ENCODE measurements around the gene CST1. TPM values are rescaled to one million over a fixed set of nuclear protein-coding genes. Genes with fewer than 3 reads are reported as not detected.
A peak's percentile ranks its signal among the peaks of the same experiment; 100 is the strongest.
"Not testable (repeated sequence)": the region's sequence is repeated elsewhere in the genome, so short reads cannot be mapped to it uniquely, and the experiment has no call there.

The CST1 gene
- total RNA-seq, 1 donor from 2014 or later = not detected

- H3K9me3 Mint-ChIP-seq (ENCODE audit: unreplicated experiment); H3K4me3 Mint-ChIP-seq (ENCODE audit: unreplicated experiment); H3K4me1 Mint-ChIP-seq (ENCODE audit: unreplicated experiment); DNase-seq (ENCODE audit: extremely low spot score, unreplicated experiment); H3K27ac Mint-ChIP-seq (ENCODE audit: unreplicated experiment); H3K36me3 Mint-ChIP-seq (ENCODE audit: unreplicated experiment): not testable (repeated sequence)
- peaks cover 32% of the 10 kb centered on the region for H3K27me3 Mint-ChIP-seq (ENCODE audit: unreplicated experiment)
Observed at GRCh38 chr20:23734440-23734839, 16.3 kb downstream of the CST1 start.

- H3K9me3 Mint-ChIP-seq (ENCODE audit: unreplicated experiment) = no peaks in the 10 kb centered on the region
- no peak overlapping the region for H3K27ac Mint-ChIP-seq (ENCODE audit: unreplicated experiment)
- no peak for DNase-seq (ENCODE audit: extremely low spot score, unreplicated experiment)
- TF ChIP-seq CTCF (IDR thresholded peaks at IDR 0.05) = no peak
- no peak overlapping the region for H3K4me3 Mint-ChIP-seq (ENCODE audit: unreplicated experiment)
- no peaks in the 10 kb centered on the region for H3K36me3 Mint-ChIP-seq (ENCODE audit: unreplicated experiment)
- H3K4me1 Mint-ChIP-seq (ENCODE audit: unreplicated experiment) = no peaks in the 10 kb centered on the region
- peaks cover 23% of the 10 kb centered on the region for H3K27me3 Mint-ChIP-seq (ENCODE audit: unreplicated experiment)
Observed at GRCh38 chr20:23727016-23727415, 23.7 kb downstream of the CST1 start.

GRCh38 chr20:23725102-23725501, 25.6 kb downstream of the CST1 start:
- no peak for TF ChIP-seq CTCF (IDR thresholded peaks at IDR 0.05)
- Mint-ChIP-seq H3K36me3 (ENCODE audit: unreplicated experiment) (no peaks in the 10 kb centered on the region), H3K9me3 (ENCODE audit: unreplicated experiment) (no peaks in the 10 kb centered on the region), H3K27me3 (ENCODE audit: unreplicated experiment) (peaks cover 22% of the 10 kb centered on the region), H3K27ac (ENCODE audit: unreplicated experiment) (no peak overlapping the region), H3K4me1 (ENCODE audit: unreplicated experiment) (no peaks in the 10 kb centered on the region), H3K4me3 (ENCODE audit: unreplicated experiment) (no peak overlapping the region)
- DNase-seq (ENCODE audit: extremely low spot score, unreplicated experiment) = no peak

DNA sequence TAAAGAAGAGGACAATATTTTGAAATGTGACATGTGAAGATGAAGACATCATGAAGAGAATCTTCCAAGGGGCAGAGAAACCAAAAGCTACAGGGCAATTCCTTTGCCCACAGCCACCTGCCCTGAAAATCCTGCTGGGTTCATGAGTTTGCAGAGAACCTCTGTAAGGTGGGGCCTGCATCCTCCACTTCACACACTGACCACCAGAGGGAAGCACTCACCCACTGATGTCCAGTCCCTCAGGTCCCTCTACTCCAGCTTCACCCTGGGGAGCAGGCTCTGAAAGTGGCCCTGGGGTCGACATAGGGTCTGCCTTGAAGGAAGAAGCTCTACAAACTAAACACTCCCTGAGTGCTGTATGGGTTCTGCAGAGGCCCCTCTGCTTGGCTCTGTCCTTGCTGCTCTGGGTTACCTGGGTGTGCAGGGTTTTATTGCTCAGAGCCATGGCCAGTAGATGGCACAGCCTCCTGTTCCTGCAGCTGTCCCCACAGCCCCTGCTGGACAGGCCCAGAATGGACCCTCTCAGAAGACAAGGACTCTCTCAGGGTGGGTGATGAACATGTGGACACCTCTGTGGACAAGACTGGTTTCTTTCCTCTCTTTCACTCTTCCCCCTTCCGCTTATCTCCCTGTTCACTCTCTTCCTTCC, 27.0 kb downstream of the CST1 start:
- not testable (repeated sequence) for H3K9me3 Mint-ChIP-seq (ENCODE audit: unreplicated experiment); H3K36me3 Mint-ChIP-seq (ENCODE audit: unreplicated experiment); H3K4me1 Mint-ChIP-seq (ENCODE audit: unreplicated experiment); DNase-seq (ENCODE audit: extremely low spot score, unreplicated experiment); H3K27ac Mint-ChIP-seq (ENCODE audit: unreplicated experiment); H3K4me3 Mint-ChIP-seq (ENCODE audit: unreplicated experiment)
- peaks cover 24% of the 10 kb centered on the region for H3K27me3 Mint-ChIP-seq (ENCODE audit: unreplicated experiment)
- TF ChIP-seq CTCF (IDR thresholded peaks at IDR 0.05) = peak; percentile 54

DNA sequence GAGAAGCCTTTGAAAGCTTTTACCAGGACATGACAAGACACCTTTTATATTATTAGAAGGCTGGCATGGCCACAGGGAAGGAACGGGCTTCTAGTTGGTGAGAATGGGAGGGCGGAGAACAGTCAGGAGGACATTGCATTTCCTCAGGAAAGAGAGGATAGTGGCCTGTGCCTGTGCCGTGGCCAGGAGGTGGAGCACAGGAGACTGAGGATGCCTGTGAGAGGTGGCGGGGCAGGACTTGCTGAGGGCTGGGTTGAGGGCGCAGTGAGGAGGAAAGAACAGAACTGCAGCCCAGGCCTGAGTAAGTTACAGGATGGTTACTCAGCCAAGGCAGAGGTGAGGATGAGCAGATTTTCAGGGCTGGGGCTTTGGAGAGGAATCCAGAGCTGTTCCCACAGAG, 27.9 kb downstream of the CST1 start:
- not testable (repeated sequence) for H3K9me3 Mint-ChIP-seq (ENCODE audit: unreplicated experiment); H3K4me3 Mint-ChIP-seq (ENCODE audit: unreplicated experiment); H3K27ac Mint-ChIP-seq (ENCODE audit: unreplicated experiment); H3K36me3 Mint-ChIP-seq (ENCODE audit: unreplicated experiment); DNase-seq (ENCODE audit: extremely low spot score, unreplicated experiment); H3K4me1 Mint-ChIP-seq (ENCODE audit: unreplicated experiment)
- peaks cover 18% of the 10 kb centered on the region for H3K27me3 Mint-ChIP-seq (ENCODE audit: unreplicated experiment)

DNA sequence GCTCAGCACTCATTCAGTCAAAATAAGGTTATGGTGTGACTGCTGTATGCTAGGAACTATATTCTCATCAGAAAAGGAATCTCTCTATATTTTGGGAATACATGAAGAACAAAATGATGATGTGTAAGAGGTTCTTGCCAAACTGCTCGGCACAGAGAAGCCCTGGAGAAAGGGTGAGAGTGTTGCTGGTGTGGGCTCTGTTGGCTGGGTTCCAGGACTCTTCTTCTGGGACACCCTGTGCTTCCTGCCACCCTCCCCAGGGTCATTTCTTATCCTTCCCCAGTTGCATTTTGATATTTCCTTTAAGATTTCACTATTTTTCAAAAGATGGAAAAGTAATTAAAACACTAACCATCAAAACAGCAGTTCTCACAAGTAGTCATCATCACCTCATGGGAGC, 28.8 kb downstream of the CST1 start:
- H3K27me3 Mint-ChIP-seq (ENCODE audit: unreplicated experiment) = peaks cover 25% of the 10 kb centered on the region
- no peaks in the 10 kb centered on the region for H3K36me3 Mint-ChIP-seq (ENCODE audit: unreplicated experiment)
- peaks cover 2% of the 10 kb centered on the region for H3K9me3 Mint-ChIP-seq (ENCODE audit: unreplicated experiment)
- H3K27ac Mint-ChIP-seq (ENCODE audit: unreplicated experiment) = no peak overlapping the region
- TF ChIP-seq CTCF (IDR thresholded peaks at IDR 0.05) = no peak
- no peak for DNase-seq (ENCODE audit: extremely low spot score, unreplicated experiment)
- no peaks in the 10 kb centered on the region for H3K4me1 Mint-ChIP-seq (ENCODE audit: unreplicated experiment)
- H3K4me3 Mint-ChIP-seq (ENCODE audit: unreplicated experiment) = no peak overlapping the region

DNA sequence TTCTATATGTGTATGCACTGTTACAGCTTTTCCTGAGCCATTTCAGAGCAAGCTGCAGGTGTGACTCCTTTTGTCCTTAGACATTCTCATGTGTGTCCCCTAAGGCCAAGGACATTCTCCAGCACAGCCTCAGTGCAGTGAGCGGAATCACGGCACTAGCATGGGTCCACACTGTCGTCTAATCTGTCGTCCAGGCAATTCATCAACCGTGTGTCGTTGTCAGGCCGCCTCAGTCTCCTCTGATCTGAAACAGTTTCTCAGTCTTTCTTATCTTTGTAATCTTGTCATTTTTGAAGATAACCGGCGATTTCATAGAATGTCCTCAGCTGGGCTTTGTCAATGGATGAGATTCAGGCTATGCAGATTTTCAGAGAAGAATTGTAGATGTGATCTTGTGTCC, 31.4 kb downstream of the CST1 start:
- not testable (repeated sequence) for H3K4me3 Mint-ChIP-seq (ENCODE audit: unreplicated experiment); DNase-seq (ENCODE audit: extremely low spot score, unreplicated experiment); H3K9me3 Mint-ChIP-seq (ENCODE audit: unreplicated experiment); H3K27ac Mint-ChIP-seq (ENCODE audit: unreplicated experiment); H3K36me3 Mint-ChIP-seq (ENCODE audit: unreplicated experiment); H3K4me1 Mint-ChIP-seq (ENCODE audit: unreplicated experiment)
- peaks cover 32% of the 10 kb centered on the region for H3K27me3 Mint-ChIP-seq (ENCODE audit: unreplicated experiment)

DNA sequence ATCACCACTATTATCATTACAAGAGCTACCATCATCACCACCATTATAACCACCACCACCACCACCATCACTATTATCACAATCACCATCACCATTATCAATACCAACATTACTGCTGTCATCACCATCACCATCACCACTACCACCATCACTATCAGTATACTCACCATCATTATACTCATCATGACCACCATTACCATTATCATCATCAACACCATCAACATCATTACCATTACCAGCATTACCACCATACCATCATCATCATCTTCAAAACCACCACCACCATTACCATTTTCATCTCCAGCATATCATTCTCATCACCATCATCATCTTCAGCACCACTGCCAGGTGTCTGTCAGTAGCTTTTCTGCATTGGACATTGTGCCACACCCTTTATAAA, 39.0 kb downstream of the CST1 start:
- not testable (repeated sequence) for H3K4me1 Mint-ChIP-seq (ENCODE audit: unreplicated experiment); H3K27ac Mint-ChIP-seq (ENCODE audit: unreplicated experiment); H3K36me3 Mint-ChIP-seq (ENCODE audit: unreplicated experiment); H3K4me3 Mint-ChIP-seq (ENCODE audit: unreplicated experiment); H3K9me3 Mint-ChIP-seq (ENCODE audit: unreplicated experiment); DNase-seq (ENCODE audit: extremely low spot score, unreplicated experiment)
- peaks cover 13% of the 10 kb centered on the region for H3K27me3 Mint-ChIP-seq (ENCODE audit: unreplicated experiment)

All from osteocyte (in vitro differentiated cells).